ENCODE measurements around the gene LY6G5B. TPM values are rescaled to one million over a fixed set of nuclear protein-coding genes. Genes with fewer than 3 reads are reported as not detected.

LY6G5B gene
- total RNA-seq, 4 donors from 2014 or later, result 0.10 to 9.3 (median 3.9) TPM

GRCh38 chr6:31677955-31678354 is 8.2 kb downstream of the LY6G5B start:
- TF ChIP-seq EP300 (IDR thresholded peaks at IDR 0.05), result no peak
- TF ChIP-seq, protein P1, sequence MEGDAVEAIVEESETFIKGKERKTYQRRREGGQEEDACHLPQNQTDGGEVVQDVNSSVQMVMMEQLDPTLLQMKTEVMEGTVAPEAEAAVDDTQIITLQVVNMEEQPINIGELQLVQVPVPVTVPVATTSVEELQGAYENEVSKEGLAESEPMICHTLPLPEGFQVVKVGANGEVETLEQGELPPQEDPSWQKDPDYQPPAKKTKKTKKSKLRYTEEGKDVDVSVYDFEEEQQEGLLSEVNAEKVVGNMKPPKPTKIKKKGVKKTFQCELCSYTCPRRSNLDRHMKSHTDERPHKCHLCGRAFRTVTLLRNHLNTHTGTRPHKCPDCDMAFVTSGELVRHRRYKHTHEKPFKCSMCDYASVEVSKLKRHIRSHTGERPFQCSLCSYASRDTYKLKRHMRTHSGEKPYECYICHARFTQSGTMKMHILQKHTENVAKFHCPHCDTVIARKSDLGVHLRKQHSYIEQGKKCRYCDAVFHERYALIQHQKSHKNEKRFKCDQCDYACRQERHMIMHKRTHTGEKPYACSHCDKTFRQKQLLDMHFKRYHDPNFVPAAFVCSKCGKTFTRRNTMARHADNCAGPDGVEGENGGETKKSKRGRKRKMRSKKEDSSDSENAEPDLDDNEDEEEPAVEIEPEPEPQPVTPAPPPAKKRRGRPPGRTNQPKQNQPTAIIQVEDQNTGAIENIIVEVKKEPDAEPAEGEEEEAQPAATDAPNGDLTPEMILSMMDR (IDR thresholded peaks at IDR 0.05), result no peak
- H3K4me1 ChIP-seq, result peaks cover 0 to 25% (median 5%) of the 10 kb centered on the region in 3 donors
- ATAC-seq, result no peak
- WGBS, 2 donors (ENCODE audit: low coverage in 1 of 2), result 74 to 81% methylated on average over 5 to 8 of the region's 8 CpGs
- H3K4me3 ChIP-seq, result no peak overlapping the region
- H3K27me3 ChIP-seq, result no peaks in the 10 kb centered on the region
- no peak overlapping the region for H3K27ac ChIP-seq
- no peaks in the 10 kb centered on the region for H3K9me3 ChIP-seq
- peaks cover 0 to 16% of the 10 kb centered on the region in 2 donors for H3K36me3 ChIP-seq

DNA sequence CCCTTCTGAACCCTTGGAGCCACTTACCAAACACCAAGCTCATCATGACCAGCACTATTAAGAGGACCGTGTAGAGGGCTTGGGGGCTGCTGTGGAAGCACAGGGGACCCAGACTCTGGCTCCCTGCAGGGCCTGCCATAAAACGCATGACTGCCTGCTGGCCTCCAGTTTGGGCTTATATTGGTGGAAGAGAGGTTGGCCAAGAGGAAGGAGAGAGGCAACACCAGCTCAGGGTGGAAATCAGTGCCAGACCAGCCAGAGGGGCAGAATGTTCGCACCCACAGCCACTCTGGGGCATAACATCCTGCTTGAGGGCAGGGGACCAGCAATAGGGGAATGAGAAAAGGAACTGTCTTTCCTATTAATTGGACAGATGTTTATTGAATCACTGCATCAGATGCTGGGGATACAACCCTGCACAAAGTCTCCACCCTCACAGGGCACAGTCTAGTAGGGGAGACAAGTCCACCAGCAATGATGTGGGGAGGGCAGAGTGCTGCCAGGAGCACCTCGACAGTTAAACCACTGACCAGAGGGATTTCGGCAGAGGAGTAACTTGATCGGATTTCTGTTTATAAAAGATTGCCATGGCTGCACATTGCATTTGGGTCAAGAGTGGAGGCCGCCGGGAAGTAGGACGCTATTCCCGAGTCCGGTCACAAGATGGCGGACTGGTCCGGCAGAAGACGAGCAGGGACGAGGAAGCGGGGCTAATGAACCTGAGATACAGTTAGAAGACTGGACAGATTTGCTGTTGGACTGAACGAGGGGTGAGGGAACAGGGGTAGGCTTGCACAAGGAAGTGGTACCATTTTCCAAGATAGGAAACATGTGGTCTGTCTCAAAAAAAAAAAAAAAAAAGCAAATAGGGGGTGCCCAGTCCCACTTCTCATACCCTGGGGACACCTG is 10.7 kb downstream of the LY6G5B start, which contains the start of gene LY6G5C:
Gene LY6G5C (minus strand): TSS at position 842 of the 909 bp plus-strand sequence. CDS start 694 bp downstream, at position 148.
- Histone ChIP-seq H3K4me1 (peaks cover 0 to 35% (median 5%) of the 10 kb centered on the region in 3 donors), H3K36me3 (peaks cover 0 to 2% of the 10 kb centered on the region in 2 donors), H3K27ac (peak within 1 kb of the TSS in 3 of 4 donors; percentile 58 to 86 (median 67)), H3K4me3 (peak within 1 kb of the TSS; percentile 46 to 50), H3K27me3 (no peaks in the 10 kb centered on the region), H3K9me3 (no peaks in the 10 kb centered on the region)
- TF ChIP-seq POLR2A (IDR thresholded peaks at IDR 0.05) (no peak), EP300 (IDR thresholded peaks at IDR 0.05) (no peak), POLR2AphosphoS5 (IDR thresholded peaks at IDR 0.05) (peak; percentile 44)
- TF ChIP-seq, protein P1 (IDR thresholded peaks at IDR 0.05), result peak in 3 of 4 experiments; percentile 66 to 85 (median 67)
- 5 to 15% methylated on average over 5 to 11 of the region's 17 CpGs for WGBS, 2 donors (ENCODE audit: low coverage in 1 of 2)
- peak; percentile 88 for ATAC-seq

DNA sequence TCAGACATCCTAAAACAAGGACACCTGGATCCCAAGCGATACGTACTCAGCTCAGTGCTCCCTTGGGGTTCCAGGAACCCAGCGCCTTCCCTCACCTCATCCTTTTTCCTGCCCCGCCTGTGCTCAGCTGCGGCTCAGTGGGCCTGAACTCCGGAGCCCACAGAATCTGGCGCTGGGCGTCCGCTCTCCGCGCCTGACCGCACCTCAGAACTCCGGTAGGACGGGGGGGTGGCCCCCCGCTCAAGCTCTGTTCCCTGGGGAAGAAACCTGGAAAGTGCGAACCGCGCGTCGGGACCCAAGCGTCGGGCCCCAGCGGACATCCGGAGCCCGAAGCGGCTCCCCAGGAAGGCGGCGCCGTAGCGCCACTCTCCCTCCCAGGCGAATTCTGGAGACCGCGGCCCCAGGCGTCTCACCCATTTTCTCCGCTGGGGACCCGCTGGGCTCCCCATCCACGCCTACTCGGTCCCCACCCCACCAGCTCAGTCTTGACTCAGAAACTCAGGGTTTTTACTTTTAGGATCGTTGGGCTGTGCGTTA is 11.4 kb downstream of the LY6G5B start:
- 0 to 1% methylated on average over 6 to 17 of the region's 40 CpGs for WGBS, 2 donors (ENCODE audit: low coverage in 1 of 2)
- Histone ChIP-seq H3K4me3 (peak overlapping the region; percentile 46 to 50), H3K9me3 (no peaks in the 10 kb centered on the region), H3K27me3 (no peaks in the 10 kb centered on the region), H3K27ac (peak overlapping the region in 3 of 4 donors; percentile 16 to 86 (median 67)), H3K36me3 (peaks cover 0 to 9% of the 10 kb centered on the region in 2 donors), H3K4me1 (peaks cover 0 to 35% (median 5%) of the 10 kb centered on the region in 3 donors)
- TF ChIP-seq, protein P1 (IDR thresholded peaks at IDR 0.05), result peak in 3 of 4 experiments; percentile 28 to 42 (median 38)
- TF ChIP-seq POLR2AphosphoS5 (IDR thresholded peaks at IDR 0.05) (no peak), POLR2A (IDR thresholded peaks at IDR 0.05) (no peak), EP300 (IDR thresholded peaks at IDR 0.05) (no peak)
- peak; percentile 52 for ATAC-seq

DNA sequence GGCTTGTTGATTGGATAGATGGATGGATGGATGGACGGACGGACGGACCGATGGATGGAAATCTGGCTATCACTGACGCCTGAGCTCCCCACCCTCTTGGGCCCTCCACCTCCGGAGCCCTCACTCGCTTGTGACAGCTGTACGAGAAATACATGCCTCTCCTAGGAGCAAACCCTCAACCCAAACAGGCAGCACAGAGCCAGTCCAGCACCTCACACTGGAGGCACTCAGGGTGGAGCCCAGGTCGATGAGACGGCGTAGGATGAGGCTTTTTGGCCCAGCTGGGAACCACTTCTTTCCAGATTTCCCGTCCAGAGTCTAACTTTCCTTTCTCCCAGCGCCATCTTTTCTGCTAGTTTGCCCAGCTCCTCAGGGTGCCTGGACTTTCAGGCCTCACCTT is 13.8 kb downstream of the LY6G5B start:
- 59 to 77% methylated on average over 5 to 11 of the region's 13 CpGs for WGBS, 2 donors (ENCODE audit: low coverage in 1 of 2)
- peaks cover 0 to 33% of the 10 kb centered on the region in 2 donors for H3K36me3 ChIP-seq
- H3K4me1 ChIP-seq, result peaks cover 0 to 35% (median 5%) of the 10 kb centered on the region in 3 donors
- ATAC-seq, result no peak
- peak overlapping the region in 1 of 4 donors; percentile 47 for H3K27ac ChIP-seq
- no peaks in the 10 kb centered on the region for H3K27me3 ChIP-seq
- no peaks in the 10 kb centered on the region for H3K9me3 ChIP-seq
- peak overlapping the region in 1 of 2 donors; percentile 39 for H3K4me3 ChIP-seq
- TF ChIP-seq EP300 (IDR thresholded peaks at IDR 0.05), result no peak
- no peak for TF ChIP-seq POLR2A (IDR thresholded peaks at IDR 0.05)
- TF ChIP-seq, protein P1 (IDR thresholded peaks at IDR 0.05), result no peak
- no peak for TF ChIP-seq POLR2AphosphoS5 (IDR thresholded peaks at IDR 0.05)
